Lower leg skin (tissue), 3 donors: ENCODE data around the gene SELENOO.

Experiments
- CTCF ChIP-seq, 3 donors: fragments of 450-650 bp; IDR thresholded peaks; one replicate each; pipeline ENCODE4 v1.5.1; 2016; ENCODE audit warnings: antibody characterized with exemption in 3 of 3, mild to moderate bottlenecking in 3 of 3, moderate library complexity in 2 of 3
- POLR2A ChIP-seq, 2 donors: fragments of 450-650 bp; IDR thresholded peaks; one replicate each; pipeline ENCODE4 v1.6.1; 2016 to 2017; ENCODE audit warnings: antibody characterized with exemption in 2 of 2, mild to moderate bottlenecking in 1 of 2, moderate library complexity in 1 of 2

- TF ChIP-seq CTCF (IDR thresholded peaks at IDR 0.05) = no peak
- no peak for TF ChIP-seq POLR2A (IDR thresholded peaks at IDR 0.05)
These were observed 30.1 kb upstream of the SELENOO start, which contains the start of gene PANX2 for GRCh38 chr22:50170453-50171318.
